Measurements from ENCODE around the gene APH1A.

DNA sequence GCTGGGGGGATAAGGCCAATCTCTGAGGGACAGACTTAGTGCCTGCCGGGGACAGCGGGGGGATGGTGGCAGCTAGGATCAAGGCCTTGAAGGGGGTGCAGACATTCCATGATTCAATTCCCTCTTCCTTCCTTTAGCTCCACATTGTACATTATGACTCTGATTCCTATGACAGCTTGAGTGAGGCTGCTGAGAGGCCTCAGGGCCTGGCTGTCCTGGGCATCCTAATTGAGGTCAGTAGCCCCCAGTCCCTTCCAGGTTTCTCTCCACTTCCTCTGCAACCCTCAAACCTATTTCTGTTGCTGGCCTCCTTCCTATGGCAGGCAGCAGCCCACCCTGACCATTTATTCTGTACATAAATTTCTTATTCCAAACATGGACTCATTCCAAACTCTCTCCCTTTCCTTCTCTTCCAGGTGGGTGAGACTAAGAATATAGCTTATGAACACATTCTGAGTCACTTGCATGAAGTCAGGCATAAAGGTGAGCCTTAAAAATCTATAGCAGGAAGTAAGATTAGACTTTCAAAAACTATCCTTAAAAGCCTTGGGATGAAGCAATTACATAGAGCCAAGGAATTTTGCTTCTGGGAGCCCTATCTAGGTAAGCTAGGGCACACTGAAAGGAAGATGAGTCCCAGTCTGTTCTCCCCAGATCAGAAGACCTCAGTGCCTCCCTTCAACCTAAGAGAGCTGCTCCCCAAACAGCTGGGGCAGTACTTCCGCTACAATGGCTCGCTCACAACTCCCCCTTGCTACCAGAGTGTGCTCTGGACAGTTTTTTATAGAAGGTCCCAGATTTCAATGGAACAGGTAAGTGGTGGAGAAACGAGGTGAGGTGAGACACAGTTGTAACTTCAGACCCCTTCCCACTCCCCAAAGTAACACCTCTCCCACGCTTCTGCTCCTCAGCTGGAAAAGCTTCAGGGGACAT, 6.2 kb downstream of the APH1A start:
- TF ChIP-seq, protein P1, sequence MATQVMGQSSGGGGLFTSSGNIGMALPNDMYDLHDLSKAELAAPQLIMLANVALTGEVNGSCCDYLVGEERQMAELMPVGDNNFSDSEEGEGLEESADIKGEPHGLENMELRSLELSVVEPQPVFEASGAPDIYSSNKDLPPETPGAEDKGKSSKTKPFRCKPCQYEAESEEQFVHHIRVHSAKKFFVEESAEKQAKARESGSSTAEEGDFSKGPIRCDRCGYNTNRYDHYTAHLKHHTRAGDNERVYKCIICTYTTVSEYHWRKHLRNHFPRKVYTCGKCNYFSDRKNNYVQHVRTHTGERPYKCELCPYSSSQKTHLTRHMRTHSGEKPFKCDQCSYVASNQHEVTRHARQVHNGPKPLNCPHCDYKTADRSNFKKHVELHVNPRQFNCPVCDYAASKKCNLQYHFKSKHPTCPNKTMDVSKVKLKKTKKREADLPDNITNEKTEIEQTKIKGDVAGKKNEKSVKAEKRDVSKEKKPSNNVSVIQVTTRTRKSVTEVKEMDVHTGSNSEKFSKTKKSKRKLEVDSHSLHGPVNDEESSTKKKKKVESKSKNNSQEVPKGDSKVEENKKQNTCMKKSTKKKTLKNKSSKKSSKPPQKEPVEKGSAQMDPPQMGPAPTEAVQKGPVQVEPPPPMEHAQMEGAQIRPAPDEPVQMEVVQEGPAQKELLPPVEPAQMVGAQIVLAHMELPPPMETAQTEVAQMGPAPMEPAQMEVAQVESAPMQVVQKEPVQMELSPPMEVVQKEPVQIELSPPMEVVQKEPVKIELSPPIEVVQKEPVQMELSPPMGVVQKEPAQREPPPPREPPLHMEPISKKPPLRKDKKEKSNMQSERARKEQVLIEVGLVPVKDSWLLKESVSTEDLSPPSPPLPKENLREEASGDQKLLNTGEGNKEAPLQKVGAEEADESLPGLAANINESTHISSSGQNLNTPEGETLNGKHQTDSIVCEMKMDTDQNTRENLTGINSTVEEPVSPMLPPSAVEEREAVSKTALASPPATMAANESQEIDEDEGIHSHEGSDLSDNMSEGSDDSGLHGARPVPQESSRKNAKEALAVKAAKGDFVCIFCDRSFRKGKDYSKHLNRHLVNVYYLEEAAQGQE (IDR thresholded peaks at IDR 0.05; ENCODE audit: low read depth), result no peak
- TF ChIP-seq, protein P2, sequence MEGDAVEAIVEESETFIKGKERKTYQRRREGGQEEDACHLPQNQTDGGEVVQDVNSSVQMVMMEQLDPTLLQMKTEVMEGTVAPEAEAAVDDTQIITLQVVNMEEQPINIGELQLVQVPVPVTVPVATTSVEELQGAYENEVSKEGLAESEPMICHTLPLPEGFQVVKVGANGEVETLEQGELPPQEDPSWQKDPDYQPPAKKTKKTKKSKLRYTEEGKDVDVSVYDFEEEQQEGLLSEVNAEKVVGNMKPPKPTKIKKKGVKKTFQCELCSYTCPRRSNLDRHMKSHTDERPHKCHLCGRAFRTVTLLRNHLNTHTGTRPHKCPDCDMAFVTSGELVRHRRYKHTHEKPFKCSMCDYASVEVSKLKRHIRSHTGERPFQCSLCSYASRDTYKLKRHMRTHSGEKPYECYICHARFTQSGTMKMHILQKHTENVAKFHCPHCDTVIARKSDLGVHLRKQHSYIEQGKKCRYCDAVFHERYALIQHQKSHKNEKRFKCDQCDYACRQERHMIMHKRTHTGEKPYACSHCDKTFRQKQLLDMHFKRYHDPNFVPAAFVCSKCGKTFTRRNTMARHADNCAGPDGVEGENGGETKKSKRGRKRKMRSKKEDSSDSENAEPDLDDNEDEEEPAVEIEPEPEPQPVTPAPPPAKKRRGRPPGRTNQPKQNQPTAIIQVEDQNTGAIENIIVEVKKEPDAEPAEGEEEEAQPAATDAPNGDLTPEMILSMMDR (IDR thresholded peaks at IDR 0.05 in 2 of 3, conservative IDR thresholded peaks at IDR 0.05 in 1 of 3; ENCODE audit: borderline replicate concordance in 1 of 3, insufficient read depth in 1 of 3, low read depth in 2 of 3, low read length in 2 of 3), result no peak
- TF ChIP-seq EZH2phosphoT487 (IDR thresholded peaks at IDR 0.05; ENCODE audit: borderline replicate concordance) (no peak), POLR2AphosphoS5 (IDR thresholded peaks at IDR 0.05; ENCODE audit: low read depth, low read length) (no peak), ZNF274 (IDR thresholded peaks at IDR 0.05; ENCODE audit: low read depth, low read length) (no peak), CBX3 (IDR thresholded peaks at IDR 0.05; ENCODE audit: low read depth) (no peak), JUND (IDR thresholded peaks at IDR 0.05) (no peak; the same call in none of the 2 replicates), EZH2 (IDR thresholded peaks at IDR 0.05) (no peak), SRF (IDR thresholded peaks at IDR 0.05; ENCODE audit: low read depth) (no peak; the same call in 1 of the 2 replicates)
- TF ChIP-seq, protein P3, sequence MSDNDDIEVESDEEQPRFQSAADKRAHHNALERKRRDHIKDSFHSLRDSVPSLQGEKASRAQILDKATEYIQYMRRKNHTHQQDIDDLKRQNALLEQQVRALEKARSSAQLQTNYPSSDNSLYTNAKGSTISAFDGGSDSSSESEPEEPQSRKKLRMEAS (IDR thresholded peaks at IDR 0.05), result no peak
